SIG-M5 (cell line): ENCODE measurements around the gene TNS1.
"Not testable (repeated sequence)": the region's sequence is repeated elsewhere in the genome, so short reads cannot be mapped to it uniquely, and the experiment has no call there.

Experiments used
- DNase-seq: peaks from one replicate; lab custom pipeline; 2025; lab: John Stamatoyannopoulos, UW

TNS1 gene

DNA sequence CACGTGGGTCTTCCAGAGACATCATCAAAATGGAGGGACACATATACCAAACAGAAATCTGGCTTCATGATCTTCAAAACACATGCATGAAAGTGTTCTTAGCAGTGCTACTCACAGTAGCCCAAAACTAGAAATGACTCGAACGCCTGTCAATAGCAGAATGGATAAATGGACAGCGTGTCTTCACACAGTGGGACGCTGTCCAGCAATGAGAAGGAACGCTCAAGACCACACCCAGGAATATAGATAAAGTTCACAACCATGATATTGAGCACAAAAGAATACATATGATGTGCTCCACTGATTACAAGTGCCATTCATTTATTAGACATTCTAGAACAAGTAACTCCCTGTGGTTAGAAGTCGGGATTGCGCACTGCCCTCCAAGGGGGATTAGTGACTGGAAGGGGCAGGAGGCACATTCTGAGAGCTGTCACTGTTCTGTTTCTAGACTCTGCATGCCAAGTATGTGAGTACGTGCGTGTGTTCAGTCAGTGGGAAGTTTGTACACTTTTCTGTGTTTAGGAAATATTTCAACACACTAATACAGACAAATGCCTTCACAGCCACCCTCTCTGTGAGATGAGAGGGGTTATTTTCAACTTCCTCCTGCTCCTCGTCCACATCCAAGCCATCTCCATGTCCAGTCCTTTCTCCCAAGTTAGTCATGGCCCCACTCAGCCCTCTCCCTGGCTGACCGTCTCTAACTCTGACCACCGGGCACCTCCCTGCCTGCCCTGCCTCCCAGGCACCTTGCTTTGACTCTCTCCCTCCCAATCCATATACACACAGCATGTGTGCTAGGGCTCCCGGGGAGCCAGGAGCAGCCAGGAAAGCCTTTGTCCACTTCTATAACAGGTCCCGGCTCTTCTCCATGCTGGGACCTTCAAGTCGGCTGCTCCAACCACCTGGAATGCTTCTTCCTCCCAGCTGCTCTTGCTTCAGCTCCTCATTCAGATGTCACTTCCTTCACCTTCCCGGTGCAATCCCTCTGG lies 26.9 kb upstream of the TNS1 start:
- no peak for DNase-seq

DNA sequence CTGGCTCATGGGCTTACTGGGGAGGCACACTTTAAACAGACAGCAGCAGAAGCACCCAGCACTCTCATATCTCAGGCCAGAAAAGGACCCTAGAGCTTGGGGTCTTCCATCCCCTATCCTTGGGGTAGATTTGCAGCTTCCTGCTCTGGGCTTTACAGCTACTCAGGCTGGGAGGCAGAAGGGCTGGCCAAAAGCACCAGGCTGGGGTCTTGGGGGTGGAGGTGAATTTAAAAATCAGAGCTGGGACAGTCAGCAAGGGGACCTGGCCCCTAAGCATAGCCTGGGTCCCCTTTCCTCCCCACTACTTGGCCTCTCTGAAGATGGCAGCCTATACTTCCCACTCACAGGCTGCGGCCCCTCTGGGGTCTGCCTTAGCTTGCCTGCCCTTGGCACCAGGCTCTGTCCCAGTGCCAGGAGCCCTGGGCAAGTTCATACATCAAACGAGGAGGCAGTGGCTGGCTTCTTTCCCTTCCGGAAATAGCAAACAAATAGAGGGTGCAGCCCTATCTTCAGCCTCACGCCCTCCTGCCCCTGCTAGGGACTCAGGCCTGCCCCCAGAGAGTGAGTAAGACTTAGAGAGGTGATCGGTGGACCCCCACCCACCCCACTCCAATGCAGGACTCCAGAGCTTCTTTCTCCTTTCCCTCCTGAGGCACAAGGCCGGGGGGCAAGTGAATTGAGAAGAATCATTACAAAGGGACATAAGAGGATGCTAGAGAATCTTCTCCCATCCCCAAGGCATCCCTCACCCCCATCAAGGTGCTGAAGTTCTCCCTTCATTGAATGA lies 26.0 kb upstream of the TNS1 start:
- no peak for DNase-seq

- no peak for DNase-seq
These were observed 25.3 kb upstream of the TNS1 start for GRCh38 chr2:218028189-218028495.

DNA sequence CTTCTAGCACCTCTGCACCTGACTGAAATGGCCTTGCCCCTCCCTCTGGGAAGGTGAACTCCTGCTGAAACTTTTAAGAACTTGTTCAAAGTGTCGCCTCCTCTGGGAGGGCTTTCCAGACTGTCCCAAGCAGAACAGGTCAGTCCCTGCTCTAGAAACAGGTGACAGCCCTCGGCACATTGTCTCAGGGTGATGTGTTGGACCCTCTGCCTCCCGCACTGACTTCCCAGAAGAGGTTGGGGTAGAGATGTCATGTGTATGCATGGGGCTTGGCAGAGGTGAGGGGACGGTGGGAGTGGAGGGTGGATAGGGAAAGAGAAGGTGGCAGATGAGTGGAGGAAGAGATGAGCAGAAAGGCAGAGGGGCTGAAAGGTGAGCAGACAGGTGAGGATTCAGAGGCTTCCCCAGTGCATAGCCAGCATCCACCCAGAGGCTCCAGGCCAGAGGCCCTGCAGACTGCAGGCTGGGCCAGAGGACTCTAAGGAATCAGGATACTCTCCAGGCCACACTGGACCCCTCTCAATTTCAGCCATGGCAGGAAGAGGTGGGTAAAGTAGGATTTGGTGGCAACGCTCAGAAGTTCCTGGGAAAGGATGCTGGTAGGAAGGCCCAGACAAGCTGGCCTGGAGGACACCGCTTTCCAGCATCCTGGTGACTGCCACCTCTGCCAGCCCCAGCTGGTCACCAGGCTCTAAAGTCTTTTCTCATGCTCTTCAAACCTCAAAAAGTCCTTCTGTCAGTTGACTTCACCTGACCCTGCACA lies 24.8 kb upstream of the TNS1 start:
- DNase-seq, result no peak

DNA sequence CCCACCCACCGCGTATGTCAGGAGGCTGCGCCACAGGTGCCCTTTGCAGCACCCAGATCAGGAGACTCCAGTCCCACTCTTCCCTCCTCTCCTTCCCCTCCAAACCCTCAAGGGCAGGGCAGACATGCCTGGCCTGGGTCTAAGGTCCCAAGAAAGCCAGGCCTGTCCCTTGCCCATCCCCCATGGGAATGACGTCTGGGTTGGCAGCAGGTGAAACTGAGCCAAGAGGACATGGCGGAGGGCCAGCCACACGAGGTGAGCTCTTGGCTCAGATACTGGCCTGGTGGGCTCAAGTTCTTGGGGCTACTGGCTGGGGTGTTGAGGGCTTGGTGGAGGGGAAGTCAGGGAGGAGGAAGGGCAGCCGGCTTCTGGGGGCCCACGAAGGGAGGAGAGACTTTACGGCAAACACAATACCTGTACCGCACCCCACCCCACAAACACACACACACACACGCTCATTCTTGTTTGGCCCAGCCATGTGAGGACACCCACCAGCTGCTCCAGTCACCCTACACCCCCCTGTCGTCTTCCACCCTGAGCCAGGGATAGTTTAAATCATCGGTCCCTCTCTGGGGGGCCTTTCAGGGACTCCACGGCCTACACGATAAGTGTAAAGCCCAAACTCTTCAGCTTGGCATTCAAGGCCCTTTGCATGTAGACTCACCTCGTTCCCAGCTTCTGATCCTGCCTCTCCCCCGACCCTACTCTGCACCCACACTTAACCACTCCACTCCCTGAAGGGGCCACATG lies 24.1 kb upstream of the TNS1 start:
- no peak for DNase-seq

- DNase-seq, result no peak
These were observed 23.4 kb upstream of the TNS1 start for GRCh38 chr2:218026244-218026643.

DNA sequence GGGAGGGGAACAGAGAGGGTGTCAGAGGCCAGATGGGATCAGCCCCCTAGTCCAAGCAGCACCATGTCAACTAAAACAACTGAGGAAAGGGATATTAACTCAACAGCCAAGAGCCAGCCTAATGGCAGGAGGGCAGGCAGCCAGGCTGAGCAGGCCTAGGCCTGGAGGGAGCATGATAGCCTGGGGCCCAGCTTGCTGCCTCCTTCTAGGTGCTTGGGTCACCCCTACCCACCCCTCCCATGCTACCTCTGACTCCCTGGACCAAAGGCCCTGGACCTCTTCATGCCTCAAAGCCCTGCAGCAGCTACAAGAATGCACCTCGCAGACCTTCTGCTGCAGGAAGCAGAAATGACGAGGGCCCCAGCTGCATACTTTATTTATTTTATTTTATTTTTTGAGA lies 22.1 kb upstream of the TNS1 start:
- DNase-seq, result no peak

GRCh38 chr2:218024336-218024735 lies 21.5 kb upstream of the TNS1 start:
- no peak for DNase-seq

- DNase-seq, result no peak
These were observed 20.8 kb upstream of the TNS1 start for GRCh38 chr2:218023636-218024035.

DNA sequence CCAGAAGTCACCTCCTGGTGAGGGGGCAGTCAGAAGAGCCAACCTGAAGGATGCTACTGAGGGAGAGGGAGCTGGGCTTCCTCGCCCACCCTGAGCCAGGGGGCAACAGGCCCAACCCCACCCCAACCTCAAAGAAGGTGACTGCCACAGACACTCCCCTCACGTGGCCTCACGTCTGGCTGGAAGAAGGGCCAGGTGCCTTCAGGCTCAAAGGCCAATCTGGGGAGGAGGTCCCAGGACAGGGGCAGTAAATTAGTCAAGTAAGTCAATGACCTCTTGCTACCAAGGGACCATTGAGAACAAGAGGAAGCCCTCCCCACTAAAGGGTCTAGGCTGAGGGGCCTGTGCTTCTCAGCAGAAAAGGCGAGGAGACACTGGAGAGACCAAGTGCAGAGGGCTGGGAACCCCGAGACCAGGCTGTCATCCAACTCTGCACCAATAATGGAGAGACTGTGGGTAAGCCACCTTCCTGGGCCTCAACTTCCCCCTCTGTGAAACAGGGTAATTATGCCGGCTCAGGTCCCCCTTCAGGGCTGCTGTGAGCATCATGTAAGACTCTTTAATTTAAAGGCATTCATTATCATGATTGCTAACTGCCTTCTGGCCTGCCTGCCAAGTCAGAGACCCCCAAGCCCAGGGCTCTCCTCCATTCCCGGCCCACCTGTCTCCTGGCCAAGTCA lies 20.2 kb upstream of the TNS1 start:
- no peak for DNase-seq

DNA sequence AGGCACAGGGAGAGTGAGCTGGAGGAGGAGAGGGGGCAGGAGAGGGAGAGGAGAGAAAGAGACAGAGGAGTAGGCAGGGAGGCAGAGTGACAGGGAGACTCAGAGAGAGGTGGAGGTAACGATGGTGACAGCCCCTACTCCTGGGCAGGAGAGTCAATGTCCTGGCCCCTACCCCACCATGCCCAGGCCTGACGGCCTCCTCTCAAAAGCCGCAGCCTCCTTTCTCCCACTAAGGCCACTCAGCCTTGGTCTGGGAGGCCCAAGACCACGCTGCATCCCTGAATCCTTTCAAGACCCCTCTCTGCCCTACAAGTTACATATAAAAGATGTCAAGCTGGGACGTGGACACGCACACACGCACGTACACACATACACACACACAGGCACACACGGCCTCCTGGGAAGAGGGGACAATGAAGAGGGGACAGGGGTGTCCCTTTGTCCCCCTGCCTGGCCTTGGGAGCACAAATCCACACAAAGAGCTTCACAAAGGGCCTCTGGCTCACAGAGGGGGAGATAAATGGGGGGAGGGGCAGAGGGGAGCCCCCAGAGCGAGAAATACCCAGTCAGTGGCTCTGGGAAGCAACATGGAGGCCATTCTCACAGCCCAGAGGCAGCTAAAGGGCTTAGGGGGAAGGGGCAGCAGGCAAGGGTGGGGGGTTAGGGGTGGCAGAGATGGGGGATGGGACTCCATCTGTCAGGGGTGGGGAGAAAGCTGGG lies 19.5 kb upstream of the TNS1 start:
- DNase-seq, result no peak

- DNase-seq, result no peak
These were observed 18.8 kb upstream of the TNS1 start for GRCh38 chr2:218021536-218022071.

DNA sequence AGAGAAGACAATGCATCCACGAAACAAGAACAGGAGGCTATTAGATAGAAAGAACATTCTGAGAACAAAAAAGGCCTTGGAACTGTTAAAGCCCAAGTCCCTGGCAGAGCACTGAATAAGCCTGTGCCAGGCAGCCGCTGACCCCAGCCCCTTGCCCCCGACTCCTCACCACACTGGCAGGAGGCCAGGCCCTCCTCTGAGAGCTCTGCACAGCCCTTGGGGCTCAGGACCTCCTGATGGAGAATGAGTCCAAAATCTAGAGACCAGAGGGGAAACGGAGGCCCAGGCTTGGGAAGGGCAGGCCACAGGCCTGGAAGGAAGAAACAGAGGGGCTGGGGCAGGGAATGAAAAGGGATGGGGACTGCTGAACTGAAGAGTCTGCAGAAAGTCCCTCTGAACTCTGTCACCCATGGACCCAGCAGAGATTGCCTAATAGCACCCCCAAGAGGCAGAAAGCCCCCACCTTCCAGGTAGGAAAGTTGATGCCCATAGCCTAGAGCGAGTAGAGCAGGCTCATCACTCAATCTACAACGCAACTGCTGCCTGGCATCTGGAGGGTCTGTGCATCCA lies 18.3 kb upstream of the TNS1 start:
- DNase-seq, result no peak

DNA sequence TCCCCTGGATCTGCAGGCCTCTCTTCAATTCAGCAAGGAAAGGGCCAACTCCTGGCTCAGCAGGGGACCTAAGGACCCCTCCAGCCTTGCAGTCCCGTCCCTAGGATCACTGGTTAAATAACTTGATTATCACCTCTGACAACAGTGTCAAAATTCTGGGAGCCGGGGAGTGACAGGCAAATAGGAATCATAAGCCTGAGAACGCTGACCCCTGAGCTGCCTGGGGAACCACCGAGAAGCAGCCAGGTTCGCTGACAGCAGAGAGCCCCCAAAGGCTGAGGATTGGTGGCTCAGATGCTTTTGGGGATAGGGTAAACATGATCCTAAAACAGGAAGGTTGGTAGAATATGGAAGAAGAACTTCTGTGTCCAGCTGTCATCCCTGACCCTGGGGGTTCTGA lies 17.5 kb upstream of the TNS1 start:
- DNase-seq, result no peak

DNA sequence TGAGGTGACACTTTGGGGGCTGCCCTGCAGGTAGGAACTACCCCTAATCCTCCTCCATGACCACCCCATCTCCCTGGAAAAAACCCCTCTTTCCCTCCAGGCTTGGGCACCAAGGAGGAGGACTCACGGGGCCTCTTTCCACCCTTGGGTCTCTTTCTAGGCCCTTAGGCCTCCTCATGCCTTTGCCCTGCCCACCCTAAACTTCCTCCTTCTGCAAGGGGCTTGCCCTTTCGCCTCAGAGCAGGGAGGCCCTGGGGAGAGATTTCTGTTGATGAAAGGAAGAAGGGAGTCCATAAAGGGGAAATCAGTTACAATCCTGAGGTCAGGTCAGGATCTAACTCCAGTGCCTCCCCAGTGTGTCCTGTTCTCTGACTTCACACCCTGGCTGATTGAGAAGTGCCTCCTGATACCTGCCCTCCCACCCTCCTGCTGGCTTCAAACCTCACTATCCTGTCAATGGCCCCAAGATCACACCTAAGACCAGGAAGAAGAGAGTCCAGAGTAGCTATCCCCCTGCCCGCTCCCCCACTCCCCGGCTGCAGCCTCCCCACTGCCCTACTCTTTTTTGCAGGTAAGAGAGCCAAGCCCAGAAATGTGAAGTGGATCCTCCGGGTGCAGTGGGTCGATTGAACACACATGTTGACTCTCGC lies 16.7 kb upstream of the TNS1 start:
- peak; percentile 12 for DNase-seq

DNA sequence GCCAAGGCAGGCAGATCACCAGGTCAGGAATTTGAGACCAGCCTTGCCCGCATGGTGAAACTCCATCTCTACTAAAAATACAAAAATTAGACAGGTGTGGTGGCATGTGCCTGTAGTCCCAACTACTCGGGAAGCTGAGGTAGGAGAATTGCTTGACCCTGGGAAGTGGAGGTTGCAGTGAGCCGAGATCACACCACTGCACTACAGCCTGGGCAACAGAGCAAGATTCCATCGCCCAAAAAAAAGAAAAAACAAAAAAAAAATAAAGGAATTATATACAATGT lies 16.0 kb upstream of the TNS1 start:
- DNase-seq, result not testable (repeated sequence)

- no peak for DNase-seq
These were observed 14.6 kb upstream of the TNS1 start for GRCh38 chr2:218017211-218018053.

DNA sequence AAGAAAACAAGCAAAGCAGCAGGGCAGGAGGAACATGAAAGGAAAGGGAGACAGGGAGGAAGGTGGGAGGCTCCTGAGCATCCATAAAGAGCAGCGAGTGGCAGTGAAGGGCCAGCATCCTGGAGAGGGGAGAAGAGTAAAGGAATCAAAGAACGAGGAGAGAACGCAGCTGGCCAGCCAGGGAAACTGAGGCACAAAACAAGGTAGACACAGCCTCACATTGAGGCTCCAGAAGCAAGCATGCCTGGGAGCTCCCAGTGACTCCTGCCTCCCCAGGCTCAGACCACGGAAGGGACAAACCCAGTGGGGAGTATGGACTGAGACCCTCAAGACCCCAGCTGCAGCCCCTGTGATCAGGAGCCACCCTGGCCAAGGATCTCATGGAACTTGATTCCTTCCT lies 14.0 kb upstream of the TNS1 start:
- DNase-seq, result no peak
